Trophoblast cell (in vitro differentiated cells and primary cell): ENCODE results near the gene RIPOR2.

ENCODE experiments used
- DNase-seq, 2 donors: peaks; one replicate each; pipeline ENCODE4 v3.0.0-alpha.2; 2016
- H2AFZ ChIP-seq: 2 replicates; pipeline ENCODE4 v1.6.1; 2013; ENCODE audit warnings: low read length, moderate library complexity, mild to moderate bottlenecking; ENCODE audit not compliant: insufficient read depth, poor library complexity
- H2AK5ac ChIP-seq: 2 replicates; pipeline ENCODE4 v1.6.1; 2013; ENCODE audit warnings: mild to moderate bottlenecking, low read length
- H2BK120ac ChIP-seq: 2 replicates; pipeline ENCODE4 v1.6.1; 2013; ENCODE audit warnings: low read length, mild to moderate bottlenecking, moderate library complexity; ENCODE audit not compliant: insufficient read depth, poor library complexity
- H2BK12ac ChIP-seq: 2 replicates; pipeline ENCODE4 v1.6.1; 2013; ENCODE audit warnings: mild to moderate bottlenecking, low read length, moderate library complexity
- H2BK5ac ChIP-seq: 2 replicates; pipeline ENCODE4 v1.6.1; 2013; ENCODE audit warnings: low read length, low read depth, moderate library complexity, mild to moderate bottlenecking; ENCODE audit not compliant: poor library complexity
- H3K14ac ChIP-seq: 2 replicates; pipeline ENCODE4 v1.6.1; 2013; ENCODE audit warnings: mild to moderate bottlenecking, low read length
- H3K18ac ChIP-seq: 2 replicates; pipeline ENCODE4 v1.6.1; 2013; ENCODE audit warnings: mild to moderate bottlenecking, low read length
- H3K23ac ChIP-seq: 2 replicates; pipeline ENCODE4 v1.6.1; 2013; ENCODE audit warnings: low read length
- H3K27ac ChIP-seq: 2 replicates; pipeline ENCODE4 v1.5.1; 2013; ENCODE audit warnings: low read depth, mild to moderate bottlenecking, inconsistent platforms, low read length, moderate library complexity
- H3K27me3 ChIP-seq: 2 replicates; pipeline ENCODE4 v1.6.1; 2013; ENCODE audit warnings: inconsistent platforms, mild to moderate bottlenecking, low read length, moderate library complexity; ENCODE audit not compliant: insufficient read depth
- H3K36me3 ChIP-seq, 2 experiments: 1 replicate in 1 of 2; 2 replicates in 1 of 2; pipeline ENCODE4 v1.6.1; 2013; ENCODE audit warnings: low read length in 2 of 2, mild to moderate bottlenecking in 2 of 2, moderate library complexity in 1 of 2; ENCODE audit not compliant: insufficient read depth in 2 of 2, control insufficient read depth in 1 of 2
- H3K4ac ChIP-seq: 2 replicates; pipeline ENCODE4 v1.6.1; 2013; ENCODE audit warnings: low read depth, mild to moderate bottlenecking, low read length, moderate library complexity
- H3K4me1 ChIP-seq, 2 experiments: 1 replicate in 1 of 2; 2 replicates in 1 of 2; pipeline ENCODE4 v1.6.1; 2013; ENCODE audit warnings: low read length in 2 of 2, mild to moderate bottlenecking in 2 of 2, moderate library complexity in 1 of 2; ENCODE audit not compliant: insufficient read depth in 2 of 2, control insufficient read depth in 1 of 2
- H3K4me2 ChIP-seq: 2 replicates; pipeline ENCODE4 v1.6.1; 2013; ENCODE audit warnings: inconsistent platforms, mild to moderate bottlenecking, low read length, moderate library complexity
- H3K4me3 ChIP-seq: 2 replicates; pipeline ENCODE4 v1.5.1; 2013; ENCODE audit warnings: mild to moderate bottlenecking, low read depth, low read length, inconsistent platforms
- H3K79me1 ChIP-seq: one replicate; pipeline ENCODE4 v1.6.1; 2013; ENCODE audit warnings: low read length
- H3K79me2 ChIP-seq: 2 replicates; pipeline ENCODE4 v1.6.1; 2013; ENCODE audit warnings: low read length, mild to moderate bottlenecking; ENCODE audit not compliant: control insufficient read depth, insufficient read depth, poor library complexity
- H3K9ac ChIP-seq: 2 replicates; pipeline ENCODE4 v1.6.1; 2013; ENCODE audit warnings: mild to moderate bottlenecking, low read length
- H3K9me3 ChIP-seq: 2 replicates; pipeline ENCODE4 v1.6.1; 2013; ENCODE audit warnings: low read depth, mild to moderate bottlenecking, control low read depth, inconsistent platforms, low read length; ENCODE audit not compliant: insufficient read depth
- H4K12ac ChIP-seq: 2 replicates; pipeline ENCODE4 v1.6.1; 2013; ENCODE audit warnings: low read depth, mild to moderate bottlenecking, low read length, moderate library complexity
- H4K8ac ChIP-seq: 2 replicates; pipeline ENCODE4 v1.6.1; 2013; ENCODE audit warnings: low read depth, mild to moderate bottlenecking, low read length, moderate library complexity
- H4K91ac ChIP-seq: one replicate; pipeline ENCODE4 v1.6.1; 2013; ENCODE audit warnings: low read depth, mild to moderate bottlenecking, low read length, moderate library complexity
- WGBS: extraction: QIAGEN DNeasy Blood & Tissue Kit; methylation state at CpG from one replicate; pipeline ENCODE4 v1.1.7; 2013; ENCODE audit warnings: missing lambda C conversion rate; ENCODE audit not compliant: insufficient read length, insufficient coverage; ENCODE audit errors: extremely low coverage; 5-methylcytosine and 5-hydroxymethylcytosine counted together

The RIPOR2 gene

GRCh38 chr6:24907919-24908649, 27.7 kb downstream of the RIPOR2 start:
- Histone ChIP-seq H4K8ac (no peak overlapping the region), H2AFZ (no peak overlapping the region), H3K4me3 (no peak overlapping the region), H2AK5ac (no peak overlapping the region), H3K79me1 (peaks cover 3% of the 10 kb centered on the region), H2BK5ac (no peak overlapping the region), H3K4me1 (peaks cover 4 to 9% of the 10 kb centered on the region in 2 experiments), H3K79me2 (peaks cover 2% of the 10 kb centered on the region), H3K4me2 (no peak overlapping the region), H3K36me3 (no peaks in the 10 kb centered on the region), H3K4ac (no peak overlapping the region), H4K12ac (no peak overlapping the region), H3K27me3 (peaks cover 2% of the 10 kb centered on the region), H3K27ac (no peak overlapping the region), H3K9ac (no peak overlapping the region), H4K91ac (no peak overlapping the region), H2BK120ac (no peak overlapping the region), H2BK12ac (no peak overlapping the region), H3K18ac (no peak overlapping the region), H3K9me3 (peaks cover 2% of the 10 kb centered on the region), H3K14ac (no peak overlapping the region), H3K23ac (no peak overlapping the region)
- no CpG with 5 or more reads among the region's 4 CpGs for WGBS
- DNase-seq: no peak

- no peak overlapping the region for H3K4ac ChIP-seq
- no peak overlapping the region for H2AK5ac ChIP-seq
- DNase-seq: no peak
- H3K4me1 ChIP-seq: peaks cover 4 to 9% of the 10 kb centered on the region in 2 experiments
- H3K79me1 ChIP-seq: peaks cover 3% of the 10 kb centered on the region
- H3K4me2 ChIP-seq: no peak overlapping the region
- peaks cover 2% of the 10 kb centered on the region for H3K79me2 ChIP-seq
- H3K18ac ChIP-seq: no peak overlapping the region
- H2BK5ac ChIP-seq: no peak overlapping the region
- no peaks in the 10 kb centered on the region for H3K27me3 ChIP-seq
- peaks cover 2% of the 10 kb centered on the region for H3K9me3 ChIP-seq
- no peak overlapping the region for H4K12ac ChIP-seq
- no peaks in the 10 kb centered on the region for H3K36me3 ChIP-seq
- no peak overlapping the region for H4K8ac ChIP-seq
- H3K9ac ChIP-seq: no peak overlapping the region
- H3K14ac ChIP-seq: no peak overlapping the region
- H4K91ac ChIP-seq: no peak overlapping the region
- no peak overlapping the region for H3K23ac ChIP-seq
- H3K4me3 ChIP-seq: no peak overlapping the region
- no peak overlapping the region for H2BK120ac ChIP-seq
- H3K27ac ChIP-seq: no peak overlapping the region
- H2BK12ac ChIP-seq: no peak overlapping the region
- H2AFZ ChIP-seq: no peak overlapping the region
Observed at GRCh38 chr6:24906314-24906713, 29.4 kb downstream of the RIPOR2 start.

GRCh38 chr6:24905483-24905882, 30.3 kb downstream of the RIPOR2 start:
- Histone ChIP-seq H2AFZ (no peak overlapping the region), H2BK5ac (no peak overlapping the region), H2BK12ac (no peak overlapping the region), H4K12ac (no peak overlapping the region), H4K91ac (no peak overlapping the region), H3K79me2 (no peaks in the 10 kb centered on the region), H2AK5ac (no peak overlapping the region), H3K23ac (no peak overlapping the region), H3K4me3 (no peak overlapping the region), H3K4me1 (peaks cover 2 to 8% of the 10 kb centered on the region in 2 experiments), H3K27ac (no peak overlapping the region), H3K14ac (no peak overlapping the region), H3K9me3 (peaks cover 2% of the 10 kb centered on the region), H3K36me3 (no peaks in the 10 kb centered on the region), H3K27me3 (no peaks in the 10 kb centered on the region), H3K18ac (no peak overlapping the region), H3K79me1 (no peaks in the 10 kb centered on the region), H3K4me2 (no peak overlapping the region), H3K4ac (no peak overlapping the region), H4K8ac (no peak overlapping the region), H3K9ac (no peak overlapping the region), H2BK120ac (no peak overlapping the region)
- WGBS: no CpG with 5 or more reads among the region's 3 CpGs
- no peak for DNase-seq

GRCh38 chr6:24903681-24904080, 32.1 kb downstream of the RIPOR2 start:
- Histone ChIP-seq H3K4ac (no peak overlapping the region), H3K79me1 (no peaks in the 10 kb centered on the region), H3K4me3 (no peak overlapping the region), H4K91ac (no peak overlapping the region), H3K9me3 (peaks cover 2% of the 10 kb centered on the region), H2AK5ac (no peak overlapping the region), H3K36me3 (no peaks in the 10 kb centered on the region), H3K27ac (no peak overlapping the region), H4K12ac (no peak overlapping the region), H3K14ac (no peak overlapping the region), H2BK5ac (no peak overlapping the region), H3K27me3 (no peaks in the 10 kb centered on the region), H3K18ac (no peak overlapping the region), H2AFZ (no peak overlapping the region), H3K23ac (no peak overlapping the region), H4K8ac (no peak overlapping the region), H2BK12ac (no peak overlapping the region), H2BK120ac (no peak overlapping the region), H3K9ac (no peak overlapping the region), H3K79me2 (no peaks in the 10 kb centered on the region), H3K4me1 (no peaks in the 10 kb centered on the region), H3K4me2 (no peak overlapping the region)
- no CpG with 5 or more reads among the region's 7 CpGs for WGBS
- no peak for DNase-seq
